SW480 (cell line): ENCODE data around the gene SLC35G6.
"Not testable (repeated sequence)": the region's sequence is repeated elsewhere in the genome, so short reads cannot be mapped to it uniquely, and the experiment has no call there.

Experiments used
- DNase-seq: peaks from one replicate; pipeline ENCODE4 v3.0.0-alpha.2; 2016; ENCODE audit warnings: low spot score

The SLC35G6 gene

DNA sequence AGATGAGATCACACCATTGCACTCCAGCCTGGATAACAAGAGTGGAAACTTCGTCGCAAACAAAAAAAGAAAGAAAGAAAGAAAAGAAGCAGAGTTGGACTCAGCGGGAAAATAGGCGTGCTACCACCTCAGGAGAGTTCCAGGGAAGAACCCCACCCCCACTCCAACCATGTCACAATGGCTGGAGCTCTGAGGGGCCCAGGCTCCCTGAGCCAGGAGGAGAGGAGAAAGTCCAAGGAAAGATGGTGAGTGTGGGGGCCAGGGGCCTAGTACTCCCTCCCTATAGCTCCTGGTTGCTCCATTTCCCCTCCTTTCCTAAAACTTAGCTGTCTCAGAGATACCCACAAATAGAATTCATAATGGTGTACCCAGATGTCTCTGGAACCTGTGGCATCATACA, at the start of gene SLC35G6:
SLC35G6 (plus strand) TSS at position 172 of the 400 bp plus-strand sequence; CDS start at position 243, 71 bp downstream.
- DNase-seq = not testable (repeated sequence)

DNA sequence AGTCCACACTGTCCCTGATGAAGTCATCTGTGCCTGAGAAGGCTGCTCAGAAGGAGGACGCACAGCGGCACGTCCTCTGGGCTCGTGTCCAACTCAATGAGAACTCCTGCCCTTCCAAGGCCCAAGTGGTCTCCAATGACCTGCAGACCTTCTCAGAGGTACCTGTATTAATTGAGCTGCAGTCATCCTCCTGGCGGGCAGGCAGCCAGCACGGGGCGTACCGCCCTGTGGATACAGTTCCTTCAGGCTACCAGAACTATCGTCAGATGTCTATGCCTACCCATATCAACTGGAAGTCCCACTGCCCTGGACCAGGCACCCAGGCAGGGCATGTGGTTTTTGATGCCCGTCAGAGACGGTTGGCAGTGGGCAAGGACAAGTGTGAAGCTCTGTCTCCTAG, 49.0 kb upstream of the SLC35G6 start:
- no peak for DNase-seq

DNA sequence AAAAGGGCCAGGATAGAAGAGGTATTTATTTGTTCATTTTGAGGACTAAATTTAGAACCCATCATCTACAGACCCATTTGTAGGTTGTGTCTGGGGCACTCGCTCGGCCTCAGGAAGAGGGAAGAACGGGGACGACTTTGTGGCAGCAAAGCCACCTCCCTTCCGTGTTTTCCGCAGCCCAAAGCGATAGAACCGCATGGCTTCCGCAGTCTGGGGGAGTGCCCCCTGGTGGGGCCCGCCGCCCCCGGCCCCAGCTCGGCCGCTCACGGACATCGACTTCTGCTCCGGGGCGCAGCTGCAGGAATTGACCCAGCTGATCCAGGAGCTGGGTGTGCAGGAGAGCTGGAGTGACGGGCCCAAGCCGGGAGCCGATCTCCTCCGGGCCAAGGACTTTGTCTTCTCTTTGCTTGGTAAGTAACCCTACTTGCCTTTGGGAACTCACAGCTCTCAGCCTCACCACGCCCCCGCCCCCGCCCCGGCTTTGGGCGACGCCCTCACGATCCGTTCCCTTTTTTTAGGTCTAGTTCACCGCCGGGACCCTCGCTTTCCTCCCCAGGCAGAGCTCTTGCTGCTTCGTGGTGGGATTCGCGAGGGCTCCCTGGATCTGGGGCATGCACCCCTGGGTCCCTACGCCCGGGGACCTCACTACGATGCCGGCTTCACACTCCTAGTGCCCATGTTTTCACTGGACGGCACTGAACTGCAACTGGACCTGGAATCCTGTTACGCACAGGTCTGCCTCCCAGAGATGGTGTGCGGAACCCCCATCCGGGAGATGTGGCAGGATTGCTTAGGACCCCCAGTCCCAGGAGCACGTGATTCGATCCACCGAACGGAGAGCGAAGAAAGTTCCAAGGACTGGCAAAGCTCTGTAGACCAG, 45.3 kb upstream of the SLC35G6 start:
- DNase-seq = peak; percentile 78

DNA sequence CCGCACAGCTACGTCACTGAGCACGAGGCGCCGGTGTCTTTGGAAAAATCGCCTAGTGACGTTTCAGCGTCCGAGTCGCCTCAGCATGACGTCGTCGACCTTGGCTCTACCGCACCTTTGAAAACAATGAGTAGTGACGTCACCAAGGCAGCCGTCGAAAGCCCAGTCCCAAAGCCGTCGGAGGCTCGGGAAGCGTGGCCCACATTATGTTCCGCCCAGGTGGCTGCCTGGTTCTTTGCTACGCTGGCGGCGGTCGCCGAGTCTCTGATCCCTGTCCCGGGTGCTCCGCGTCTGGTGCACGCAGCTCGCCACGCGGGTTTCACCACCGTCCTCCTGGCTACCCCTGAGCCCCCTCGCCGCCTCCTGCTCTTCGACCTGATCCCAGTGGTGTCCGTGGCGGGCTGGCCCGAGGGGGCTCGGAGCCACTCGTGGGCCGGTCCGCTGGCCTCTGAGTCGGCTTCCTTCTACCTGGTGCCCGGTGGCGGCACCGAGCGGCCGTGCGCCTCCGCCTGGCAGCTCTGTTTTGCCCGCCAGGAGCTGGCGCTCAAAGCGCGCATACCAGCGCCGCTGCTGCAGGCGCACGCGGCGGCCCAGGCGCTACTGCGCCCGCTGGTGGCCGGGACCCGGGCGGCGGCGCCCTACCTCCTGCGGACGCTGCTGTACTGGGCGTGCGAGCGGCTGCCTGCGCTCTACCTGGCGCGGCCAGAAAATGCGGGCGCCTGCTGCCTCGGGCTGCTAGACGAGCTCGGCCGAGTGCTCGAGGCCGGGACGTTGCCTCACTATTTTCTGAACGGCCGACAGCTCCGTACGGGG, 44.5 kb upstream of the SLC35G6 start:
- DNase-seq = peak; percentile 88

DNA sequence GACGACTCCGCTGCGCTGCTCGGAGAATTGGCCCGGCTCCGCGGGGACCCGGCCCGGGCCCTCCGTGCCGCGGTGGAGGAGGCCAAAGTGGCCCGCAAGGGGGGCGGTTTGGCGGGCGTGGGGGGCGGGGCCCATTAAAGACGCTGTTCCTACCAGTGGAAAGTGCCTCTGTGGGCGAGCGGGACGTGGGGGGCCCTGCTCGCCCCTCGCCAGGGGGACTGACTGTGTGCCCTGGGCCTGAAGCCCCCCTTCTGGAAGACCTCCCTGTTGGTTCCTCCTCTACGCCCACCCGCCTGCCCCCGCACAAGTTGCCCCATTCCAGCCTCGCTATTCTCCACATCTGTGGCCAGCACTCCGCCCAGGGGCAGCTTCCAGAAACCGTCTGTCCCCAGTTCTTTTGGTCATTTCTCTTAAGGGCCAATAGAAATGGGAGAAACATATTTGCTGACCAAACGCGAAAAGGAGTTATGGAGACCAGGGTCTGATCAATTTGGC, 43.8 kb upstream of the SLC35G6 start:
- no peak for DNase-seq

DNA sequence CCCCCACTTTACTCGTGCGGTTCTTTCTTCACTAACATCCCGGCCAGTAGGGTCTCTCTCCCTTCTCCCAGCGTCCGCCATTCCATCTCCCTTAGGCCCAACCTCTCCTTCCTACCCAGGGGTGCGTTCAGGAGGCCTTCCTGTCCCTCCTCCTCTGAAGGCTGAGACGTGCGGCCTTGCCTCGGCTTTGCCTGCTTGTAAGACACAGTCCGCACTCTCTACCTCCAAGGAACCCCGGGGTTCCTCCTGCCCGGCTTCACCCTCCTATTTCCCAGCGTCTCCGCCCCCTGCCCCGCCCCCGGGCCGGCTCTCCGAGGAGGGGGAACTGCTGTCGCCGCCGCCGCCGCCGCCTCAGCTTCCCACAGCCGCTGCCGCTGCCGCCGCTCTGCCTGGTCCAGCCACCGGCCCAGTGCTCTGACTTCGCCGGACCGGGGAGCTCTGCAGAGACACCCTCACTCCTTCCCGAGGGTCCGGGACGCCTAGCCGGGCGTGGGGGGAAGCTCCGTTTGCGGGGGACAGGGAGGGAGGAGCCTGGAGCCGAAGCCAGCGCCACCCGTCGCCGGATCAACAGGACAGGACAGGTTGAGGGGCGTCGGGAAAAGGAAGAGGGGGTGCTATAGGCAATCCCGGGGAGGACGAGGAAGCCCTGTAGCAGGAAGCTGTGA, 43.2 kb upstream of the SLC35G6 start:
- DNase-seq = no peak

DNA sequence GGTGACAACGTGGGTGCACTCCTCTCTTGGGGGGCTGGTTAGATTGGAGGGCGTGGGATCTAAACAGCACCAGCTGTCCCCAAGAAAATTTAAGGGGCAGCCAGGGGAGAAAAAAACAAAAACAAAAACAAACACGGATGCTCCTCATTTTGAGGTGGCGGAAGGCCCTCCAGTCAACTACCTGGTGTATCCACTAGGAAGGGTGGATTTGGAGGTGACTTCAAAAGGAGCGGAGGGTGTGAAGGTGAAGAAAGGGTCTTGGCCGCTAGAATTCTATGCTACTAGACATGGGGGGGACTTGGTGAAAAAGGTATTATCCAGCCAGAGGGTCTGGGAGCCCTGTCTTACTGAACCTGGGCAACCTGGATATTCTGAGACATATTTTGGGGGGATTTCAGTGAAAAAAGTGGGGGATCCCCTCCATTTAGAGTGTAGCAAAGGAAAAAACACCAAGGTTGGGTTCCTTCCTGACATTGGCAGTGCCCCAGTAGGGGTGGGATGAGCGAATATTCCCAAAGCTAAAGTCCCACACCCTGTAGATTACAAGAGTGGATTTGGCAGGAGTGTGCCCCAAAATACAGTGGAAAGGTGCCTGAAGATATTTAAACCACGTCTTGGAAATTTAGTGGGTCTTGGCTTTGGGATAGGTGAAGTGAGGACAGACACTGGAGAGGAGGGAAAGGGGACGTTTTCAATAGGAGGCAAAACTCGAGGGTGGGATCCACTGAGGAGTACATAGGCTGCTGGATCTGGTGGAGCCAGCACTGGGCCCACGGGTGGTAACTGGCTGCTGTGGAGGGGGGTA, 42.4 kb upstream of the SLC35G6 start:
- DNase-seq = no peak

DNA sequence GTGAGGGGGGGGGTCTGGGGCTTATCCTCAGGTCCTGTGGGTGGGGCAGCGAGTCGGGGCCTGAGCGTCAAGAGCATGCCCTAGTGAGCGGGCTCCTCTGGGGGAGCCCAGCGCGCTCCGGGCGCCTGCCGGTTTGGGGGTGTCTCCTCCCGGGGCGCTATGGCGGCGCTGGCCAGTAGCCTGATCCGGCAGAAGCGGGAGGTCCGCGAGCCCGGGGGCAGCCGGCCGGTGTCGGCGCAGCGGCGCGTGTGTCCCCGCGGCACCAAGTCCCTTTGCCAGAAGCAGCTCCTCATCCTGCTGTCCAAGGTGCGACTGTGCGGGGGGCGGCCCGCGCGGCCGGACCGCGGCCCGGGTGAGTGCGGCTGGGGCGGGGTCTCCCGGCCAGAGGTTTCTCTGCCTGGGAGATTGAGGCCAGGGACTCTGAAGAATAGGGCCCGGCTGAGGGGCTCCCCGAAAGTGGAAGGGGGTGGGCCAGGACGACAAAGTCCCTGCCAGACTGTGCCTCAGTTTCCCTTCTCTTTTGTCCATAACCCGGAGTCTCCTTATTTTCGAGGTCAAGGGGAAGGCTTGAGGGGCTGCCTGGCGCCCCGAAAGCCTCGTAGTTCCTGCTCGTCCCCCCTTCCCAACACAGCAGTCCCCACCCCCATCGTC, 41.7 kb upstream of the SLC35G6 start, which contains the start of gene FGF11:
FGF11 (plus strand) TSS at position 51 of the 651 bp plus-strand sequence; CDS start at position 160, 109 bp downstream.
- DNase-seq = no peak

DNA sequence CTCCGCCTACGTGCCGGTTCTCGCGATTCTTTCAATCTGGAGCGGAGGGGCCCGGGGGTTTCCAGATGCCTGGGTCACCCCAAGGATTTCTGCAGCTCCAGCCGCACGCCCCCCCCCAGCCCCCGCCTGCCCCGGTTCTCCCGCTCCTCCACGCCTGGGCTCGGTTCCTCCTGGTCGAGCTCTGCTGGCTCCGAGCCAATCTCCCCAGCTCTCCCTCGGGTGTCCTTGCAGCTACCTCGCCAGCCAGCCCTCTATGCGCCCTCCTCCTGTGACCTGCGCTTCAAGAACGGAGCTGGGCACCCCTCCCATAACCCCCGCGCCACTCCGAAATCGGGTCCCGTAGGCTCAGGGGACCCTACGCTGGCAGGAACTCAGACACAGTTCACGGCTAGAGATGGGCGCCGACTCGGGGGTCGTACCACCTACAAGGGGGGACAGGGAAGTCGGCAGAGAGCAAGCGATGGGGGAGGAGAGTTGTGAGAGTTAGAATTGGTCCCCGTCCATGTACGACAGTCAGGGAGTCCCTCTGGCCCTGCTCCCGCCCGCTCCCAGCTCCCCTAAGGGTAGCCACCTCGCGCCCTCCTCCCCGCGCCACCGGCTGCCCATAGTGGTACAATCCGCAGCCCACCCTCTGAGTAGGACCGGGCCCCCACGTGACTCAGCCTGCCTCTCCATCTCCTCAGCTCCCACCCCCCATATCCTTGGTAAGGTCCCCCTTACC, 41.0 kb upstream of the SLC35G6 start:
- DNase-seq = peak; percentile 52

DNA sequence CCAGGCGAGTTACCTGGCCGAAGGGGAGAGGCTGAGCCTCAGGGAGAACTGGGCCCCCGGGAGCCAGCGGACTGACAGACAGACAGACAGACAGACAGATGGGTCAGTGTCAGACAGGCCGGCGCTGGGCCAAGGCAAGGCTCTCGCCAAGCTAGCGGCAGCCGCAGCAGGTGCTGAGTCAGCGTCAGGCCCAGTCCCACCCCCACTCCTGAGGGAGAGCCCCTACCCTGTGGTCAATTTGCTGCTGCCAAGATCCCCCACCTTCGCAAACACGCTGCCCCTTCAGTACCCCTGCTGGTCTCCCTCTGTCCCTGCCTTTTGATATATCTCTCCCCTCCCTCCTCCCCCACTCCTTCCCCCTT, 40.4 kb upstream of the SLC35G6 start:
- no peak for DNase-seq

DNA sequence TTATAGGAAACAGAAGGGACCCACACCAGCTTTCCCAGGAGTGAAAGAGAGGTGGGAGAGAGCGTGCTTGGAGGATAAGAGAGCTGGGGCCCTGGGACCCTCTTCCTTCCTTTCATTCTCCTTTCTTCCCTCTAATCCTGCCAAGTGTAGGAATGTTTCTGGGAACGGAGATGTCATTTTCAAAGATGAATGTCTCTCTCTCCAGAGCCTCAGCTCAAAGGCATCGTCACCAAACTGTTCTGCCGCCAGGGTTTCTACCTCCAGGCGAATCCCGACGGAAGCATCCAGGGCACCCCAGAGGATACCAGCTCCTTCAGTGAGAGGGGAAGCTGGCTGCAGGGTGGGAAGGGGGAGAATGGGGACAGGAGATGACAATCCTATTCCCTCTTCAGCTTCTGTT, 40.0 kb upstream of the SLC35G6 start:
- DNase-seq = no peak

DNA sequence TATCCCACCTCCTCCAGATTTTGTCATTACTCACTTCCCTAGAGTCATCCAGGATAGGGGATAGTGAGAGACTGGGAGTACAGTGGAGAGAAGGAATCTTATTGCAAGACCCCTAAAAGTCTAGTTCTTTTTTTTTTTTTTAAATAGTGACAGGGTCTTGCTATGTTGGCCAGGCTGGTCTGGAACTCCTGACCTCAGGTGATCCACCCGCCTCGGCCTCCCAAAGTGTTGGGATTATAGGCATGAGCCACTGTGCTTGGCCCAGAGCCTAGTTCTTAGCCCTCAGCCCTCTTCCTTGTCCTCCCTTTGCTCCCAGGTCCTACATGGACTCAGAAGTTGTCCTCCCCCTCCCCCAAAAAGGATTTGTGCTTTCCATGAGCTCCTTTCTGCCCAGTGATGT, 39.1 kb upstream of the SLC35G6 start:
- DNase-seq = no peak

DNA sequence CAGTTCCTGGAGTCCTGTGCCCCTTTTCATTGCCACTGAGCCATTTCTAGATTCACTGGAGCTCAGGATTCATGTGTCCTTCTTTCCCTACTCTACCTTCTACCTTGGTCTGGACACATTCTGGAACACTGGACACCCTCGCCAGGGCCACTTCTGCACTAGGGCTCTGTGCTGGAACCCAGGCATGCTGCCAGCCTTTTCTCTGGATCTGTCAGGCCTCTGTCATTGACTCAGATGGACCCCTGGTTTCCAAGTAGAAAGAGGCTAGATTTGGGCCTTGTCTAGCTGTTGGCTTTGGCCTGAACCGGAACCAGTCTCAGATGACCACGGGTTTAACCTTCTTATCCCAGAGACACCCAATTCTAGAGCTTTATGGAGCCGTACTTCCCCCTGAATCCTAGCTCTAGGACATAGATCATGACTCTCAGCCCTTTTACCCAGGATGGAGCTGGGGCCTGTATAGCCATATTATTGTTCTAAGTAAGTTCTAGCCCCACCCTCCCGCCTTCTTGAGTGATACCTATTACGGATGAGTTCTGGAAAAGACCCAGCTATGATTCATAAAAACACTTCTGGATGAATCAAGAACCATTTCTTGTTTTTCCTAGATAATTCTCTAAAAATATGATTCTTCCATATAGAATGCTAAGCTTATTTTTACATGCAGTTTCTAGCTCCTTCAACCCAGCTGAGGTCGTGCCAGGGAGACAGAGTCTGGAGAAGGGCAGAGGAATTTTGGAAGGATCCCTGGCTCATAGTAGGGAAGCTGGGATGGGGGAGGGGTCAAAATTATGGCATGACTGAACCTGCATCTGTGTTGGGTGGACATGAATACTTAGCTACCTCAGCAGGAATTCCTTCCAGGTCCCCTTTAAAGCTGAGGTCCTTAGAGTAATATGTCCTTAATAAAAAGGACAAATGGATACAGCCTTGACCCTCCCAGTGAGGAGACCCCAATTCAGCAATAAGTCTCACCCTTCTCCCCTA, 37.5 kb upstream of the SLC35G6 start:
- no peak for DNase-seq

DNA sequence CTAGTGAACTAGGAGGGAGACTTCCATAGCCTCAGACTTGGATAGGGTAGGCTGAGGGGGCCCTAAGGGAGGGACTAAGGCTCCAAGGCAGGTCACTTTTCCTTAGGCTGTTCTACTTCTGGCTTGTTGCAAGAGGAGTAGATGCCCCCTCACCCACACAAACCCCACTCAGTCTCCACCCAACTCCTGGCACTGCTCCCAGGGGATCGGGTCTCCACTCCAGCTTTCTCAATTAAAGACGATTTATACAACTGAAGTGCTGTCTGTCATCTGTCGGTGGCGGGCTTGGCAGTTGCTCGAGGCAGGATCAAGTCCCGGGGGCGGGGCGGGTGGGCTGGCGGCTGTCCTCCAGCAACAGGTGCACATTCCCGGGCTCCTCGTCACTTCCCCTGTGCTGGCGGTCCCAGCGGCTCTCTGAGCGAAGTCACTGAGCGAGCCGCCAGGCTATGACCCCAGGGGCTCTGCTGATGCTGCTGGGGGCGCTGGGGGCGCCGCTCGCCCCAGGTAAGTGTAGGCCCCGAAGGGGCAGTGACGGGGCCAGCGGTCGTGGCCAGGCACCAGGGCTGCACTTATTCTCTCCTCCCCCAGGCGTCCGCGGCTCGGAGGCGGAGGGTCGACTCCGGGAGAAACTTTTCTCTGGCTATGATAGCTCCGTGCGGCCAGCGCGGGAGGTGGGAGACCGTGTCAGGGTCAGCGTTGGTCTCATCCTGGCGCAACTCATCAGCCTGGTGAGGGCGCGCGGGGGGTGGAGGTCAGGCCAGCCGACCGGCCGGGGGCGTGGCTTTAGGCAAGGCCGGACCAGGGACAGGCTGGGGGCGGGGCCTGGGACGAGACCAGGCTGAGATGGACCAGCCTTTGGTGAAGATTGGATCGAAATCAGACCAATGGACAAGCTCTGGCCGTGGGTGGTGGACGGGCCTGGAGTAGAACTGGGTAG, 36.3 kb upstream of the SLC35G6 start, which contains the start of gene CHRNB1:
CHRNB1 (plus strand) TSS at position 380 of the 937 bp plus-strand sequence; CDS start at position 447, 67 bp downstream.
- peak; percentile 86 for DNase-seq

DNA sequence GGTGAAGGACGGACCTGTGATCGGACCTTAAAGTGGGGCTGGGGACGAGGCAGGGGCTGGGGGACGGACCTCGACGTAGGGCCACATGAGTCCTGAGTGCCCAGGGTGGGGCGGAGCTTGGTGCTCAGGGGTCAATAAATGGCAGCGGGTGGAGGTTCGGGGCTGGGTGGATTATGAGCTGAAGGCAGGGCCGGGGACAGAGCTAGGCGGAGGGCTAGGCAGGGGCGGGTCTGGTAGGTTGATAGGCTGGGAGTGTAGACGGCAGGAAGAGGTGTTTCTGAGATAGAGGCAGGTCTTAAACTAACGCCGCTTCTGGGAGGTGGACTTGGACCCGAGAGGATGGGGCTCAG, 35.7 kb upstream of the SLC35G6 start:
- DNase-seq = peak; percentile 77

DNA sequence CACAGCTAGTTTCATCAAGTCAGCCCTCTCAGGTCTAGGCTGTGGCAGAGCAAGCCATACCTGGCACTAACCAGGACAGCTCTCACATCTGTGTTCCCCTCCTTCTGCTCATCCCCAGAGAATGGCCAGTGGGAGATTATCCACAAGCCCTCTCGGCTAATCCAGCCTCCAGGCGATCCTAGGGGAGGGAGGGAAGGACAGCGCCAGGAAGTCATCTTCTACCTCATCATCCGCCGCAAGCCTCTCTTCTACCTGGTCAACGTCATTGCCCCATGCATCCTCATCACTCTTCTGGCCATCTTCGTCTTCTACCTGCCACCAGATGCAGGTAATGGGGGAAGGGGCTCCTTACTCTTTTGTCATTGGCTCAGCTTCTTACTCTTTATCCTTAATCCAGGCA, 32.8 kb upstream of the SLC35G6 start:
- no peak for DNase-seq

DNA sequence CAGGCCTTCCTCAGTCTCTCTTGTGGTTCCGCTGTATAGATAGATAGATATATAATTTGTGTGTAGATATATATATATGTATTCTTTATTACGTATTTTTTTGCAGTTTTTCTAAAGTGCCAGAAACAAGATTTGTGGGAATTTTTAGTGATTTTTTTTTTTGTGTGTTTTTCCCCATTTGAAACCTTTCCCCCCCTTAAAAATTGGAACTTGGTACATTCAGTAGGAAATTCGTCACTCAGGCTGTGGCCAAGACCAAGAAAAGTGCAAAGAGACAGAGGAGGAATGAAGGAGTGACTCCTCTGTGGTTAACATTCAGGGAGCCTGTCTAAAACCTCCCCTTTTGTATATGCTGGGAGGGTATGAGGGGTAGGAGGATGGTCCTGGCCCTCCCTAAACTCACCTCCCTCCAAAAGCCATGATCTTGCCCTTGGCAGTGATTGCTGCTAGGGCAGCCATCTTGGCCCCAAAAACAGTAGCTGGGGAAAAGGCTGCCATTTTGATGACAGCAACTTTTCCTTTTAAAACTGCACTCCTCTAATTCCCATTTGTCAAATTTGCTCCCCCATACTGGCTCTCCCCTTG, 21.2 kb upstream of the SLC35G6 start:
- DNase-seq = no peak
